Hepatocyte (in vitro differentiated cells): ENCODE results near the gene ANKS1B. TPM values are rescaled to one million over a fixed set of nuclear protein-coding genes. Genes with fewer than 3 reads are reported as not detected.

Experiments
- DNase-seq: peaks from one replicate; pipeline ENCODE4 v3.0.0-alpha.2; 2016; ENCODE audit warnings: low spot score
- H2AFZ ChIP-seq: fragments of 200-600 bp; sonication (generic); 2 replicates; pipeline ENCODE4 v1.6.0; 2016; ENCODE audit warnings: antibody characterized with exemption, mild to moderate bottlenecking
- H3K27ac ChIP-seq: fragments of 200-600 bp; sonication (generic); 2 replicates; pipeline ENCODE4 v1.5.1; 2016; ENCODE audit warnings: mild to moderate bottlenecking
- H3K27me3 ChIP-seq: fragments of 200-600 bp; sonication (generic); 2 replicates; pipeline ENCODE4 v1.6.1; 2016
- H3K36me3 ChIP-seq: fragments of 200-600 bp; sonication (generic); replicated peaks from 2 replicates; pipeline ENCODE4 v1.5.1; 2016; ENCODE audit warnings: low read depth; ENCODE audit not compliant: insufficient read depth
- H3K4me1 ChIP-seq: fragments of 200-600 bp; sonication (generic); 2 replicates; pipeline ENCODE4 v1.5.1; 2016; ENCODE audit warnings: mild to moderate bottlenecking, moderate library complexity; ENCODE audit not compliant: insufficient read depth
- H3K4me2 ChIP-seq: fragments of 200-600 bp; sonication (generic); 2 replicates; pipeline ENCODE4 v1.6.0; 2016
- H3K4me3 ChIP-seq: fragments of 200-600 bp; sonication (generic); 2 replicates; pipeline ENCODE4 v1.5.1; 2016; ENCODE audit warnings: mild to moderate bottlenecking
- H3K79me2 ChIP-seq: fragments of 200-600 bp; sonication (generic); 2 replicates; pipeline ENCODE4 v1.6.0; 2017; ENCODE audit warnings: mild to moderate bottlenecking
- H3K9me2 ChIP-seq: fragments of 200-600 bp; sonication (generic); replicated peaks from 2 replicates; pipeline ENCODE4 v1.6.0; 2017; ENCODE audit warnings: mild to moderate bottlenecking; ENCODE audit not compliant: insufficient read depth
- H3K9me3 ChIP-seq: fragments of 200-600 bp; sonication (generic); 2 replicates; pipeline ENCODE4 v1.5.1; 2016; ENCODE audit warnings: low read depth, mild to moderate bottlenecking
- H4K20me1 ChIP-seq: fragments of 200-600 bp; sonication (generic); 2 replicates; pipeline ENCODE4 v1.6.0; 2016; ENCODE audit warnings: mild to moderate bottlenecking; ENCODE audit not compliant: insufficient read depth, poor library complexity, severe bottlenecking
- EZH2 ChIP-seq: fragments of 200-600 bp; sonication (generic); IDR thresholded peaks from 2 replicates; pipeline ENCODE4 v1.6.1; 2016; ENCODE audit warnings: antibody characterized with exemption, mild to moderate bottlenecking, borderline replicate concordance
- EZH2phosphoT487 ChIP-seq: fragments of 200-600 bp; sonication (generic); IDR thresholded peaks from one replicate; pipeline ENCODE4 v1.6.1; 2018; ENCODE audit warnings: antibody characterized with exemption, mild to moderate bottlenecking, low read depth, moderate library complexity; ENCODE audit not compliant: unreplicated experiment, severe bottlenecking
- WGBS: methylation state at CpG from one replicate; pipeline ENCODE4 v1.1.6; 2016; ENCODE audit warnings: low lambda C conversion rate; ENCODE audit errors: missing lambda C conversion rate; 5-methylcytosine and 5-hydroxymethylcytosine counted together
- polyA plus RNA-seq: library from polyadenylated mRNA; unstranded; fragments of >200 nt; fragmentation: Nextera tagmentation; extraction: Ambion mirVana; gene quantifications from 2 replicates; pipeline ENCODE4 v1.2.1, GENCODE V29; 2016
- total RNA-seq: library from RNA; depleted of rRNA; stranded (reverse); fragments of >200 nt; gene quantifications from 2 replicates; pipeline ENCODE4 v1.2.3, GENCODE V29; 2014
- TF ChIP-seq, protein P1 (sequence below): fragments of 200-600 bp; sonication (generic); IDR thresholded peaks from 2 replicates; pipeline ENCODE4 v1.5.1; 2016; ENCODE audit warnings: antibody characterized with exemption, mild to moderate bottlenecking; ENCODE audit not compliant: poor library complexity

The ANKS1B gene
- total and polyA plus RNA-seq, 2 experiments from 2014 or later = 1.6 to 2.2 TPM

DNA sequence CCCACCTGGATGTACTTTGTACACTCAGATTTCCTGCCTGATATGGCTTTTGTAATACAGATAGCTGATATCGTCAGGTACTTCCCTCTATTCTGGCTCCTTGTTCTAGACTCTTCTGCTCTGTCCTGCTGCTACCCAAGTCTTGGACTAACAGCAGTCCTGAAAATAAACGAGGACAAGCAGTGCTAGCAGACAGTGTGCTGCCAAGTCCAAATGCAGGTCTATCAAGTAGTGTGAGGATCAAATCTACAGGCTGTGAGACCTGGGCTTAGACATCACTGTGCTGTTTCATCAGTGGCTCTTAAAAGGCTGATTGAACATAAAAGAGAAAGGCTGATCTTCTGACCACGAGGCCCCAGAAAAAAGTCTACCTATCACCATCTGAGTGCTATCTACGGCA, 921.6 kb downstream of the ANKS1B start:
- H2AFZ ChIP-seq = no peak overlapping the region
- H3K9me2 ChIP-seq = no peaks in the 10 kb centered on the region
- H4K20me1 ChIP-seq = no peaks in the 10 kb centered on the region
- 57% methylated on average over 4 of the region's 4 CpGs for WGBS
- DNase-seq = no peak
- no peak overlapping the region for H3K4me3 ChIP-seq
- H3K79me2 ChIP-seq = no peaks in the 10 kb centered on the region
- H3K4me1 ChIP-seq = no peaks in the 10 kb centered on the region
- H3K4me2 ChIP-seq = no peak overlapping the region
- H3K36me3 ChIP-seq = no peaks in the 10 kb centered on the region
- TF ChIP-seq EZH2phosphoT487 = no peak
- TF ChIP-seq, protein P1, sequence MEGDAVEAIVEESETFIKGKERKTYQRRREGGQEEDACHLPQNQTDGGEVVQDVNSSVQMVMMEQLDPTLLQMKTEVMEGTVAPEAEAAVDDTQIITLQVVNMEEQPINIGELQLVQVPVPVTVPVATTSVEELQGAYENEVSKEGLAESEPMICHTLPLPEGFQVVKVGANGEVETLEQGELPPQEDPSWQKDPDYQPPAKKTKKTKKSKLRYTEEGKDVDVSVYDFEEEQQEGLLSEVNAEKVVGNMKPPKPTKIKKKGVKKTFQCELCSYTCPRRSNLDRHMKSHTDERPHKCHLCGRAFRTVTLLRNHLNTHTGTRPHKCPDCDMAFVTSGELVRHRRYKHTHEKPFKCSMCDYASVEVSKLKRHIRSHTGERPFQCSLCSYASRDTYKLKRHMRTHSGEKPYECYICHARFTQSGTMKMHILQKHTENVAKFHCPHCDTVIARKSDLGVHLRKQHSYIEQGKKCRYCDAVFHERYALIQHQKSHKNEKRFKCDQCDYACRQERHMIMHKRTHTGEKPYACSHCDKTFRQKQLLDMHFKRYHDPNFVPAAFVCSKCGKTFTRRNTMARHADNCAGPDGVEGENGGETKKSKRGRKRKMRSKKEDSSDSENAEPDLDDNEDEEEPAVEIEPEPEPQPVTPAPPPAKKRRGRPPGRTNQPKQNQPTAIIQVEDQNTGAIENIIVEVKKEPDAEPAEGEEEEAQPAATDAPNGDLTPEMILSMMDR = no peak
- no peak for TF ChIP-seq EZH2
- H3K27me3 ChIP-seq = no peaks in the 10 kb centered on the region
- no peak overlapping the region for H3K27ac ChIP-seq
- H3K9me3 ChIP-seq = no peaks in the 10 kb centered on the region

DNA sequence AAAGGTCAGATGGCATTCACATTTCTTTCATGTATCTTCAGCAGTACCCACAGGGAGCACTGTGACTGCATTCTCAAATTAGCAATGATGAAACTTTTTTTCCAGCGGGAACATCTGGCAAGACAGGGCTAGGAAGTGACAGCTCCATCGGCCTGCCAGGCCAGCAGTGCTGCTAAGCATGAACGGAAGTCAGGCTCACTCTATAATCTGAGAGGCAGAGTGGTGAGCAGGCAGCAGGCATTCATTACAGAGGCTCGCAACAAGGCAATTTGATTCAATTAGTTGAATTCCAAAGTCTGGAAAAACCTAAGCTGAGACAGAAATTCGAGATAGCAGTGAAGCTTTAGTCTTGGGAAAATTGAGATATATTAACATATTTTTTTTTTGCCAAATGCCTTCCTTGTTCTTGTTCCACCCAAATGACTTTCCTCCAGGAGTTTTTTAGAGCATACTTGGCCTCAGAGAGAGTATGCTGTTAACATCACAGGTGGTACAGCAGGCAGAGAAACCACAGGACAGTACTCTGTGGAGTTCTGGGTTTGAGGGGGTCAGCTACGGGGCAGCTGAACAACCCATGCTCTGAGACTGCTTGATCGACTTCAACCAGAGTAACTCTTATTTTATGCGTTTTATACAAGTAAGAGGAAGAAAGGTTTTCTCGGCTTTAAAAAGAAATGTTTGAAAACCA, 924.8 kb downstream of the ANKS1B start:
- Histone ChIP-seq H3K9me3 (no peaks in the 10 kb centered on the region), H3K4me2 (no peak overlapping the region), H3K27ac (no peak overlapping the region), H3K9me2 (no peaks in the 10 kb centered on the region), H3K4me1 (no peaks in the 10 kb centered on the region), H3K27me3 (no peaks in the 10 kb centered on the region), H3K36me3 (no peaks in the 10 kb centered on the region), H2AFZ (no peak overlapping the region), H4K20me1 (no peaks in the 10 kb centered on the region), H3K79me2 (no peaks in the 10 kb centered on the region), H3K4me3 (no peak overlapping the region)
- TF ChIP-seq EZH2phosphoT487 = no peak
- TF ChIP-seq EZH2 = no peak
- TF ChIP-seq, protein P1 = no peak
- WGBS = 51% methylated on average over 9 of the region's 9 CpGs
- peak; percentile 47 for DNase-seq

DNA sequence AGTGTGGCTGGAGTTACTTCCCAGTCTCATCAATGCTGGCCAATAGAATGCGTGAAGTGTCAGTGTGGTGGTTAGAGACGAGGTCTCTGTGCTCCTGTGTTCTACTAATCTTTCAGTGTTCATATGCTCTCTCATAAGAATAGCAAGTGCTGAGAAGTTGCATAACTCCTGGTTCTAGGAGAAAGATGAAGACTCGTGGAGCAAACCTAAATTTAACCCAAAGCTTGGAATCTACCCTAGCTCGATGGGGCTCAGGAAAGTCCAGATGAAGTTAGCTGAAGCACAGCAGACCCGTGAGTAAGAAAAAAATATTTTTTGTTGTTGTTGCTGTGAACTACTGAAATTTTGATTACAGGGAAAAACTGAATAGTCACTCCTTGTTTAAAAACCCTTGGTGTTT, 927.1 kb downstream of the ANKS1B start:
- TF ChIP-seq, protein P1 = no peak
- TF ChIP-seq EZH2phosphoT487 (no peak), EZH2 (no peak)
- Histone ChIP-seq H3K4me3 (no peak overlapping the region), H3K79me2 (no peaks in the 10 kb centered on the region), H3K4me1 (no peaks in the 10 kb centered on the region), H3K36me3 (no peaks in the 10 kb centered on the region), H4K20me1 (no peaks in the 10 kb centered on the region), H2AFZ (no peak overlapping the region), H3K9me3 (no peaks in the 10 kb centered on the region), H3K4me2 (no peak overlapping the region), H3K27ac (no peak overlapping the region), H3K9me2 (no peaks in the 10 kb centered on the region), H3K27me3 (no peaks in the 10 kb centered on the region)
- 91% methylated on average over 5 of the region's 5 CpGs for WGBS
- DNase-seq = no peak
